Middle frontal gyrus (tissue), 1 donor: Measurements from ENCODE around the gene ANKMY2.
"Not testable (repeated sequence)": the region's sequence is repeated elsewhere in the genome, so short reads cannot be mapped to it uniquely, and the experiment has no call there.

Experiments used
- DNase-seq: peaks from one replicate; pipeline ENCODE4 v3.0.0-alpha.2; 2015; ENCODE audit warnings: low spot score; ENCODE audit errors: extremely low spot score

The ANKMY2 gene

DNA sequence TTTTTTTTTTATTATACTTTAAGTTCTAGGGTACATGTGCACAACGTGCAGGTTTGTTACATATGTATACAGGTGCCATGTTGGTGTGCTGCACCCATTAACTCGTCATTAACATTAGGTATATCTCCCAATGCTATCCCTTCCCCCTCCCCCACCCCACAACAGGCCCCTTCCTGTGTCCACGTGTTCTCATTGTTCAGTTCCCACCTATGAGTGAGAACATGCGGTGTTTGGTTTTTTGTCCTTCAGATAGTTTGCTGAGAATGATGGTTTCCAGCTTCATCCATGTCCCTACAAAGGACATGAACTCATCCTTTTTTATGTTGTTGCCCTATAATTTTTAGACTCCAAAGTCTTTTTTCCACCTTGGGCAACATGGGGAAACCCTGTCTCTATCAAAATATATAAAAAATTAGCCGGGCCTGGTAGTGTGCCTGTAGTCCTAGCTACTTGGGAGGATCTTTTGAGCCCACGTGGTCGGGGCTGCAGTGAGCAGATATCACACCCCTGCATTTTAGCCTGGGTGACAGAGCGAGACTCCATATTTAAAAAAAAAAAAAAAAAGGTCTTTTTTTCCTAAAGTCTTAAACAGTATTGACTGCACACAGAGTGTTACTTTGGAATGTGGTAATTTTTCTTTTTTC is 14.4 kb upstream of the ANKMY2 start:
- not testable (repeated sequence) for DNase-seq

DNA sequence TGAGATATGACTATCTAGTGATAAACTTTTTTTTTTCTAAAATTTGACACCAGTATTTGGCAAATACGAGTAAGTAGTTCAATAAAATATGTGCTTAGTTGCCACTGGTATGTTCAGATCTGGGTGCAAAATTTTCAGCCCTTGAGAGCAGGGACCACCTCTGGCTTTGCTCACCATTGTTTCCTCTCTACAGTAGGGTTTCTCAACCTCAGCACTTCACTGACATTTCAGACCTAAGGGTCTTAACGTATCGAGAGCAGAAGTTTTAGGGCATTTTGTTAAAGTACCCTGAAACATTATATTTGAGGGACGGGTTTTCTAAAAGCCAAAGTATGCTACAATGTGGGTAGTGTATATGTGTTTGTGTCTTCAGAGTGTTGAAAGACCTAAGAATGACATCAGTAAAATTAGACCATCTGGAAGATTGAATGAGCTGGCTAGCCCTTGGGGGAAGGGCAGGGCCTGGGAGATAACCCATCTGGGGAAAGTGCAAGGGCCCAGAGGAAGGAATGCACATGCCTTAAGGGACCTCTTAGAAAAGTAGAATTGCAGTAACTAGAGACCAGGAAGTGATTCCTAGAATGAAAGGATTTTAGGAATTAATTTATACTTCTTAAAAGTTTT is 12.2 kb upstream of the ANKMY2 start:
- DNase-seq, result no peak

DNA sequence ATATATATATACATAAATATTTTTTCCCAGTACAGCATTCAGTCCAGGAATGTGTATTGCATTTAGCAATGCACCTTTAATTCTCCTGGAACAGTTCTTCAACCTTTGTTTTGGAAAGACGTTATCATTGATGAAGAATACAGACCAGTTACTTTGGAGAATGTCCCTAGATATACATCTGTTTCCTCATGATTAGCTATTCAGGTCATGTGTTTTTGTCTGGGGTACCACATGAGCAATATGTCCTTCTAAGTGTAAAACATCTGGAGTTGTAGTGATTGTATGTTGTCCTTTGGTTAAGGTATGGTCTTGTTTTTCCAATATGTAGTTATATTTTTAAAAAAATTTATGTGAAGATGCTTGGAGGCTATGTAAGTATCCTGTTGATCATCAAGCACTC is 10.6 kb upstream of the ANKMY2 start:
- no peak for DNase-seq

DNA sequence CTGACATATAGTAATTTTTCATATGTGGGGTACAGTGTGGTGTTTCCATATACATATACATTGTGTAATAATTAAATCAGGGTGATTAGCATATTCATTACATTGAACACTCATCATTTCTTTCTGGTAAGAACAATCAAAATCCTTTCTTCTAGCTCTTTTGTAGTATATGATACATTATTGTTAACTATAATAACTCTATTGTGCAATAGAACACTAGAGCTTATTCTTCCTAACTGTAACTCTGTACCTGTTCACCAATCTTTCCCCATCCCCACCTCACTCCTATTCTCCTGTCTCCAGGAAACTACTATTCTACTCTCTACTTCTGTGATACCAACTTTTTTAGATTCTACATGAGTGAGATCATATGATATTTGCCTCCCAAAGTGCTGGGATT is 9.8 kb upstream of the ANKMY2 start:
- no peak for DNase-seq

DNA sequence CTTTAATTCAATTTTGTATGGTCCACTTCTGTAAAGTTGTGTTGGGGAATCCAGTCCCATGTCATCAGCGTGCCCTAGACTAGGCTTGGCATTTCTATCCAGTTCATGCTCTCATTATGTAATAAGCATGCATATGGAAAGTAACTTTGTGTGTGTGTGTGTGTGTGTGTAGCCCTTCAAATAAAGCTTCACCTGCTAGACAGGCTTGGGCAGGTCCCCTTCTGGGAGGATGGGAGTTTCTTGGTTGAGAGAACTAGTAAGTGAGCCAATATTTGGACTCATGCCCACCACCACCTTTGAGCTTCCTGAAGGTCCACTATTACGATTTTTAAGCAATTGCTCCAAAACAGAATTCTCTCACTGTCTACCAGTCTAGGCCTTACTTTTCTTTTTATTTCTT is 7.3 kb upstream of the ANKMY2 start:
- no peak for DNase-seq

DNA sequence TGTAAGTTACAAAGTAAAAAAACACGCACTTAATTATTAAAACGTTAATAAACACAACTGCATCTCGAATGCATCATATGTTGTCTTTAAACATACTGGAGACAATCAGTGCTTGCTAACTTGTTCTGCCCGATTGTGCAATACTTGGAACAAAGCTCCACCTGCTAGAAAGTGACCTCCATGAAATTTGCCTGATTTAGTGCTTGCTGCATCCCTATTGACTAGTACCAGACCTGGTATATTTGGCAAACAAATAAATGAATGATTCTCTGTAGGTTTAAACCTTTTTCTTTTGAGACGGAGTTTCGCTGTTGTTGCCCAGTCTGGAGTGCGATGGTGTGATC is 6.7 kb upstream of the ANKMY2 start:
- DNase-seq, result no peak

DNA sequence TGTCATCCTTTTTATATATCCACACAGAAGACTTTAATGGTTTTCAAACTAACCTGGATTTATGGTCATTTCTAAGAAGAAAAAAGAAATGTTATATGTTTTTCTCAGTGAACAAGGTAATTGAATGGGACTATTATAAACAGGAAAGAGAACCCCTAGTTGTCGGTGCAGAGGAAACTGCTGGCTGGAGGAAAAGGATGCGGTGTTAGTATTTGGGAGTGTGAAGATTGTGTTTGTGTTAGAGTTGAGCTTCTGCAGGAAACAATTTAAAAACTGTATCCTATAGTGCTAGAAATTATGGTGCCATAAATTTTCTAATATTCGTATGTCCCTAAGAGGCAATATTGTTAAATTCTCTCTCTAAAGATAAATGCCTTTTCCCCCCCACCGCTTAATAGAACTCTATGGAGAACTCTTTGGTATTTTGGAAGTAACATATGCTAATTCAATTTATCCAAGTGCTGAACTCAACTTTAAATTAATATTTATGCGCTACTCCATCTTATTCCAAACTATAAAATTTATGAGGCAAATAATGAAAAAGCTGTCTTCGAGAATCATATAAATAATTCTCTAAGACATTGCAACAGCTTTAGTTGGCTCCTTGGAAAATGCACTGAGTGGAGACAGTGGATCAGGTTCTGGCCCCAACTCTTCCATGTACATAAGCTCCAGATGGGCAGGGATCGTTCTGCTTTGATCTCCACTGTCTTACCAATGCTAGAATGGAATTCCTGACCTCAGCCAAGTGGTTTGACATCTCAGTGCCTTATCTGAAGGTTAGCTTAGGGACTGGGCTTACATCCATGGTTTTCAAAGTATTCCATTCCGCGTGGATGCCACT is 6.1 kb upstream of the ANKMY2 start:
- no peak for DNase-seq

DNA sequence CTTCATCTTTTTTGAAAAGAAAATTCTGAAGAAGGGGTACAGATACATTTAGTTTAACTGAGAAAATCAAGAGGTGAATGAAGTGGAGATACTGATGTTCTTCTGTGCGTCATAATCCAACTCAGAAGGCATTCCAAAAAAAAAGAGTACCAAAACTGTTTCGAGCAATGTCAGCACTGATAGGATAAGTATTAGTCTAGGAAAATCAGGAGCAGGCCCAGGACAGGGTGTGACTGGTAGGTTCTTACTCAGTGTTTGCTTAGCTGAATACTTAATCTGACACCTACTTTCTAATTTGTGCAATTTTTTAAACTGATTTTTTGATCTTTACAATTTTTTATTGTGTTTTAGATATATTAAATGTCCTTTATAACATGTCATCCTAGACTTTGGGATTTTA is 4.7 kb upstream of the ANKMY2 start:
- DNase-seq, result no peak

DNA sequence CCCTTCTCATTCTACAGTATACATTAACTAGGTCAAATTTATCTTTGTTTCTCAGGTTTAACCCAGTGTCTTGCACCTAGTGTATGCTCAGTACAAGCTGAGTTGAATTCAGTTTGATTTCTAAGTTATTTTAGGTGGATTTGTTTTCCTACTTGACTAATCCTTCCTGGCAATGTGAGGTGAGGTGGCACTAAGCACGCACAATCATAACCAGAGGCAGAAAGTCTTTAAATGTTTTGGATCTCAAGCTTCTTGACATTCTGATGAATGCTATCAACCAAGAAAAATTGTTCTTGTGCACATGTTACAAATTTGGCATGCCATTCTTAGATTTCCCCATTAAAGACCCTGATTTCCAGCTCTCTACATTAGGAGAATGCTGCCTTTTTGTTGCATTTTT is 3.6 kb upstream of the ANKMY2 start:
- DNase-seq, result no peak

DNA sequence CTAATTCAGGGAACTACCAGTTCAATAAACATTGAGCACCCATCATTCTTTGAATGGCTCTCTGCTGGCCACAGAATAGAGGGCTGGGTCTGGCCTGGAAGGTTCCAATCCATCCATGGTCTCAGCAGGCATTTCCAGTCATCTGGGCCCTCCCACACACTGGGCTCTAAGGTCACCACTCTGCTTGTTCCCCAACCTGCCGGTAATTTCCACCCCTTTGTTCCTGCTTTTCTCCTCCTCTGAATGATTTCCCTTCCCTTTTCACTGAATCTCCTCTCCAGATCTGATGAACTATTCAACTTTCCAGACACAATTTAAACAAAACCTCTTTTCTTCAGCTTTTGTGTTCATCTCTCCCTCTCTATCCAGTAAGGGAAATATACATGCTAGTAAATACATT is 3.0 kb upstream of the ANKMY2 start:
- DNase-seq, result no peak

DNA sequence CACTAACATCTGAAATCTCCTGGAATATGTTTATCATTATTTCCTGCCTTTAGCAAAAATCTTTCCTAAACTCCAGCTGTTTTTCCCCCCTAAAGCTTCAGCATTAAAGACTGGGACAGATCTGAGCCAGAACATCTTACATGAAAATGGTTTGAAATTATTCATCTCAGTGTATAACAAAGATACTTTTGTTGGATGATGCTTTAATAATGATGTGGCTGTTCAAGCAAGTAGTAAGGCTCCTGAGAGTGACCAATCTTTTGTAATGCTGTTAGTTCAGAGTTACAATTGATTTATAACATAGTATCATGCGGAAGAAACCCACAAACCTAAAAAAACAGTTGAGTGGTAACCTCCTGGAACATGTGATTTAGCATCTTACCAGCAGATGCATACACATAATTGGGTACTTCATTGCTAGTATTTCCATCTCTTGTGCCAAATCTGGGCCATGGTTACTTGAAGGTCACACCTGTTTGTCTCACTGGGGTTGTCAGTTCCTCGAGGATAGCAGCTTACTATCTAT is 1.9 kb upstream of the ANKMY2 start:
- DNase-seq, result no peak

DNA sequence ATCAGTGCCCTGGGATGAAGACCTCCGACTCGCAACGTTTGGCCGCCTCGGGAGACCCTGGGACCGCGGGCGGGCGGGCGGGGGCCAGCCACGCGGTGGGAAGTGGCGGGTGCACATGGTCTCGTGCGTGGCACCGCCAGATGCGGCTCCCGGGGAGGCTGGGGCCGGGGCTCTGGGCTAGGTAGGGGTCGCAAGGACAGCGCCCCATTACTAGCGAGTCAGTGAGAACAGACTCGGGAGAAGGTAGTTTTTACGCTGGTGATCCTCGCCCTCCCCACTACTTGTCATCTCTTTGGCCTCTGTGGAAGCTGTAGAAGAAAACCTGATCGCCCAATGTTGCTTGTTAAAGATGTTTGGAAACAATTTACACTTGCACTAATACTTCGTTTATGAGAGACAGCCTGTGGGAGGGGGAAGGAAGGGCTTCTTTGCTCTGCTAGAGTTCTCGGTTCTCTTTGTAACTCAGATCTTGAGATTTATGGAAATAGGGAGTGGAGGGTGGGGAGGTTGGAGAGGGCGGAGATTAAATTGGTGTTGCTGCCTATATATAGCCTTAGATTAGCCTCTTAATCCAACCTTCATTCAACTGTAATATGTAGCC is 1.0 kb upstream of the ANKMY2 start:
- DNase-seq, result no peak

DNA sequence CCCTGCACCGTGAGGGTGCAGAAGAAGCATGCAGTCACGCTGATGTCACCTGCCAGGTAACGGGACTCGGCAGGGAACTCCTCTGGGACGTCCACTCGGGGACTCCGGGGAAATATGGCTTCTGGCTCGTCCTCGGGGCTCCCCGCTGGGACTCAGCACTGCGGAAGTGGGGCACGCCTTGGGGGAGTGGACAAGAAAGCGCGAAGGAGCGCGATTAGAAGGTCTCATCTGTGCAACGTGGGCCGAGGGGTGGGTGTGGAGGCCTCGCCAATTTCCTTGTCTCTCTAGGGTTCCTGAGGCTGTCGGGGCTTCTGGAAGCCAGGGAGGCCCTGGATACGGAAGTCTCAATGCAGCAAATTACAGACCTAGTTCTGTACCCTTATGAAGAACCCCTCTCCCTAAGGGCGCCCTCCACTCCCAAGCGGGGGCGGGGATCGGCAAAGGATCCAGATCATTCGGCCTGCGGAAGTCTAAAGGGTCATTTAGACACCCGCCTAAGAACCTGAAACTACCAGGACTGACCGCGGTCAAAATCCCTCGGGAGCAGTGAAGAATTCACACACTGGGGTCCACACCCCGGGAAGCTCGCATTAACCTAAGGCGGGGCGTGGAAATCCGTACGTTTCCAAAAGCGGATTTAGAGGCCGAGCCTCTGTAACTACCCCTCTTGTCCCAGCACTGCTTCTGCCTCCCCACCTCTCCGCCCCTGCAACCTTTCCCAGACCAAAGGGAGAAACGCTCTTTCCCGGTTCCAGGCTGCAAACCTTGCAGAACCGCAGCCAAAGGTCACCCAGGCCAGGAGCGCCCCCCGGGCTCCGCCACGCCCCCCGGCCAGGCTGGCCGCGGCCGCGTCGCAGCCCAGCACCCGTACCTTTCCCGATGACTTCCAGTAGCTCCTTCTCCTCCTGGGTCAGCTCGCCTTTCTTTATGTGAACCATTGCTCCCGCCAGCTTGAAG is 640 bp downstream of the ANKMY2 start:
- no peak for DNase-seq

DNA sequence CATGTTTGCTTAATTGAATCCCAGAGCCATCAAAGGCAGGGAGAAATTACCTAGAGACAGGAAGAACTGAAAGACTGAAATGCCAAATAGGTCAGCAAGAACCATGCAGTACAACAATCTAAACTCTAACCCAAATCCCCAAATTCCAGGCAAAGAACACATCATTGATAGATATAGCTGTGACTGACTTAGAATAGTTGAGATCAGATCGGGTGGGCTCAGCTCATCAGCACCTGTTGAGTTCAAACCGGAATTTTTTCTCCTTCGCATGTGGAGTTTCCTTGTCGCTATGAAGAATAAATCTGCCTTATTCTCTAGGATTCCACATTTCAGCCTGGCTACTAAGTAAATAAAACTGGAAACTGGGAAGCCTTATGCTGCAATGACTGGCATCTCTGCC is 1.4 kb downstream of the ANKMY2 start:
- DNase-seq, result no peak

DNA sequence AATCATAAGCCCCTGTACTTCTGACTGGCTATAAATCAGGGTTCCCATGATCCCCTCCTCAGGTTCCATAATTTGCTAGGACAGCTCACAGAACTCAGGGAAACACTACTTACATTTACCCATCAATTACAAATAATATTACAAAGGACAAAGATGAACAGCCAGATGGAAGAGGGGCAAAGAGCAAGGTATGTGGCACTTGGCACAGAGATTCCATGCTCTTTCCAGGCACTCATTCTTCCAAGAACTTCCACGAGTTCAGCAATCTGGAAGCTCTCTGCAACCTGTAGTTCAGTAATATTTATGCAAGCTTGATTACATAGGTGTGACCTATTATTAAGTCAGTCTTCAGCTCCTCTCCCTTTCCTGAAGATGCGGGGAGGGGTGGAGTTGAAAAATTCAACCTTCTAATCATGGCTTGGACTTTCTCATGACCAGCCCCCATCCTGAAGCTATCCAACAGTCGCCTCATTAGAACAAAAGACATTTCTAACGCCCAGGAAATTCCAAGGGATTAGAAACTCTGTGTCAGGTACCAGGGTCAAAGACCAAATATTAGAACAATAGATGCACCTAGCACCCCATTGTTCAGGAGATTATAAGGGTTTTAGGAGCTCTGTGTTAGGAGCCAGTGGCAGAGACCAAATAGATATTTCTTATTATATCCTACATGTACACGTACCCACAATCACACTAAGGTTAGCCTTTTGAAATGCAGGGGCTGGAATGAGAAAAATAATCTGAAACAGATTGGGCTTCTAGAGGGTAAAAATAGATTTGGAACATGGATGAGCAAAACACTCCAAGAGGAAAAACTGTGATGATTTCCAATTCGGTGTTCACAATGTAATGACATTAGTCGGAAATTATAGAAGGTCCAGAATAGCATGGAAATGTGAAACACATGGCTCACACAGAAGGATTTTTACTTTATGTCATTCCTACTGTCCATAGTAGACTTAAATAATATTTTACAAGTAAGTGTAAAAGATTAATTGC is 7.0 kb downstream of the ANKMY2 start:
- no peak for DNase-seq

DNA sequence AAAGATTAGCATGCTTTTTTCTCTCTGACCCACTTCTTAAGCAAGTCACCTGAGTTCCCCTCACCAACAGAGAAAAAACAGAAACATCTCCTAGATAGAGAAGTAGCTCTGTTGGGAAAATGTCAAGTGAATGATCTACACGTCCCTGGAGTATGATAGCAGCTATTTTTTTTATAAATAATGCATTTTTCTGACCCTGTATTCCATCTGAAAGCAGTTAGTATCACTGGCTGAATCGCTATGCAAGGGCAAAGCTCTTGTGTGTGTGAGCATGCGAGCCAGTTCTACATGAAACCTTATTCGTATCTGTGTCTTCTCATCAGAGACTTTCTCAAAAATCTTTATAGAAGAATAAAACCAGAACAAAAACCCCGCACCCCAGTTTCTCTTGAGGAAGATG is 8.2 kb downstream of the ANKMY2 start:
- DNase-seq, result no peak

DNA sequence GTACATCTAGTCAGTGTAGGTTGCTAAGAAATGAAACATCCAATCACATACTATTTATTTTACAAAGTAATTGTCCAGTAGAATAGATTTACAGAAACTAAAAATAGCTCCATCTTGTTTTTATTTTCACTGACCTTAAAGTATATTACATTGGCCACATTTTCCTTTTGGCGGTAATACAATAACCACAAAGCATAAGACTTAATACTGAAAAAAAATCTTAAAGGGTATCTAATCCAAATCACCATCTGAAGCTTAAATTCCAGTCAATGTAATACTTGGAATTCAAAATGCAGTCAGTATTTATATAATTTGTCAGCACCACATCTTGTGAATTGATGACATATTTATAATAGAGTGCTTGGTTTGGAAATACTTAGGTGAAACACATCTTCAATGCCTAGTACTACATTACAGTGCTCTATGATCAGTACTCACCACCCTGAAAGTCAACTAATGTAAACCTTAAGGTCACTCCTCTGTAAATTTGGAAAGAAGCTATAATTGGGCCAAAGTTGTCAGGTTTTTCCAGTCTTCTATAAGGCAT is 8.9 kb downstream of the ANKMY2 start:
- DNase-seq, result no peak

DNA sequence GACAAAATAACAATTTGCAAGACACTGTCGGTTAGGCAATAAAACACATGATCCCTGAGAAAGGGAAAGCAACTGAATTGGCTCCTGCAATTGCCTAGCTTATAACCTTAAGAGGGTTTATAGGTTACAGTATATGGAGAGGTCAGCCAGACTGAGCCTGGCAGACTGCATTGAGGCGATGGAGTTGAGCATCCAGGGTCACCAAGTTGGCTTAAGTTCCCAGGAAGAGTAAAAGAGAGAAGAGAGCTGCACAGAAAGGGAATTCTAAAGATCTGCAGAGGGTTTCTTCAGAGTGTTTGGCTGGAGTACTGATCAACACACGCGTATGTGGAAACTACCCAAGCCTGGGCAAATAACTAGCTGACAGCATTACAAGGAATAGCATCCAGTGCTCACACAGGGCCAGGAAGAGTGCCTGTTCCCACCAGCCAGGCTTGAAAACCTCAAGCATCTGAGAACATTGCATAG is 11.2 kb downstream of the ANKMY2 start:
- DNase-seq, result no peak

DNA sequence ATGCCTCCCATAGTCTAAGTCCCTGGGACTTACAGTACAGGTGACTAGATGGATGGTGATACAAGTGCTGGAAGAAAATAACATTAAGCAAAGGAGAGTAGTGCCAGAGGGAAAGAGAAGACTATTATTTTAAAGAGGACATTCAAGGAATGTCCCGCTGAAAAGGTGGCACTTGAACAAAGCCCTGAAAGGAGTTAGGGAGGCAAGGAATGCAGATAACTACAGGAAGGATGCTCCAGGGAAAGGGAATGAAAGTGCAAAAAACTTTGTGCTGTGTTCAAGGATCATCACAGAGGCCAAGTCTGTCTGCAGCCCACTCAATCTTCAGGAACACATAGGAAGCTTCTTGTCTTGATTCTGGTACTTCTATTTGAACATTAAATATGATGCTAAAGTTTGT is 14.9 kb downstream of the ANKMY2 start:
- DNase-seq, result no peak
